Thyroid gland (tissue), 4 donors: ENCODE data around the gene GLIS2.

Experiments used
- CTCF ChIP-seq, 6 experiments: fragments of 200-600 bp in 3 of 6; fragments of 450-650 bp in 3 of 6; sonication (generic) in 3 of 6; IDR thresholded peaks; one replicate each; pipeline ENCODE4 v1.5.1; 2016 to 2019; ENCODE audit warnings: antibody characterized with exemption in 6 of 6, mild to moderate bottlenecking in 2 of 6, inconsistent platforms in 1 of 6, moderate library complexity in 1 of 6
- POLR2A ChIP-seq, 2 donors: fragments of 450-650 bp; IDR thresholded peaks; one replicate each; pipeline ENCODE4 v1.6.1; 2017; ENCODE audit warnings: antibody characterized with exemption in 2 of 2, mild to moderate bottlenecking in 2 of 2, moderate library complexity in 1 of 2

GRCh38 chr16:4338712-4339299 lies 22.9 kb downstream of the GLIS2 start:
- TF ChIP-seq CTCF (IDR thresholded peaks at IDR 0.05) (no peak), POLR2A (IDR thresholded peaks at IDR 0.05) (no peak)
